ENCODE results near the gene TEX48. TPM values are rescaled to one million over a fixed set of nuclear protein-coding genes. Genes with fewer than 3 reads are reported as not detected.

TEX48 gene
- total and polyA plus RNA-seq, 2 experiments from 2014 or later = not detected

DNA sequence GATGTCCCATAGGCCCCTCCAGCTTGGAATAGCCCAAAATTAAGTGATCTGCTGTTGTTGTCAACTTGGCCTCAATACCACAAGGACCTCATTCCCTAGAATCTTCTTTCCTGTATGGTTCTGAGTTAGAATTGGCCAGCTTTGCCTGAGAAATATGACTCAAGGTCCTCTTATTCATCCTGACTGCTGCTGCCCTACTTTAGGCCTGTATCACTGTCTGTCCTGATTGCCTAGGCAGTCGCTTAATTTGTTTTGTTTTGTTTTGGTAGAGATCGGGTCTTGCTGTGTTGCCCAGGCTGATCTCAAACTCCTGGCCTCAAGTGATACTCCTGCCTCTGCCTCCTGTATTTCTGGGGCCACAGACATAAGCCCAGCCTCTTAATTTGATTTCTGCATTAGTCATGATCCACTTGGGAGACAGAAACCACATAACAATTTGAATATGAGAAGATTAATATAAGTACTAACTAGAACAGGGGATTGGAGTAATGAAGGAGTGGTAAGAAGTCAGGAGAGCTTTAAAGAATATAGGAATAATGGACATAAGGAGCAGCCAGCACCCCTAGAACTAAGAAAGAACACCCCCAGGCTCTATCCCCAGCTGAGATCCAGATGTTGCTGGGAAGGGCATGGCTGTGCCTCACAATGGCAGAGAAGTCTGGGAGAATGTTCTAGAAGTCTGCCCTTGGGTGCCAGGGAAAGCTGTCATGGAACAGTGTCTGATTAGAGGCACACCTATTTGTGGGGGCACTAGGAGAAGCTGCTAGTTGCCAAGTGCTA lies 29.0 kb downstream of the TEX48 start:
- TF ChIP-seq, protein P1, sequence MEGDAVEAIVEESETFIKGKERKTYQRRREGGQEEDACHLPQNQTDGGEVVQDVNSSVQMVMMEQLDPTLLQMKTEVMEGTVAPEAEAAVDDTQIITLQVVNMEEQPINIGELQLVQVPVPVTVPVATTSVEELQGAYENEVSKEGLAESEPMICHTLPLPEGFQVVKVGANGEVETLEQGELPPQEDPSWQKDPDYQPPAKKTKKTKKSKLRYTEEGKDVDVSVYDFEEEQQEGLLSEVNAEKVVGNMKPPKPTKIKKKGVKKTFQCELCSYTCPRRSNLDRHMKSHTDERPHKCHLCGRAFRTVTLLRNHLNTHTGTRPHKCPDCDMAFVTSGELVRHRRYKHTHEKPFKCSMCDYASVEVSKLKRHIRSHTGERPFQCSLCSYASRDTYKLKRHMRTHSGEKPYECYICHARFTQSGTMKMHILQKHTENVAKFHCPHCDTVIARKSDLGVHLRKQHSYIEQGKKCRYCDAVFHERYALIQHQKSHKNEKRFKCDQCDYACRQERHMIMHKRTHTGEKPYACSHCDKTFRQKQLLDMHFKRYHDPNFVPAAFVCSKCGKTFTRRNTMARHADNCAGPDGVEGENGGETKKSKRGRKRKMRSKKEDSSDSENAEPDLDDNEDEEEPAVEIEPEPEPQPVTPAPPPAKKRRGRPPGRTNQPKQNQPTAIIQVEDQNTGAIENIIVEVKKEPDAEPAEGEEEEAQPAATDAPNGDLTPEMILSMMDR (IDR thresholded peaks at IDR 0.05; ENCODE audit: low read depth, low read length) = no peak
- no peaks in the 10 kb centered on the region for H3K4me1 ChIP-seq (ENCODE audit: low read depth)
- no peak overlapping the region for H3K4me3 ChIP-seq
- no peaks in the 10 kb centered on the region for H3K36me3 ChIP-seq
- DNase-seq (ENCODE audit: low read depth in 1 of 2, low spot score in 1 of 2) = no peak
- no peak overlapping the region for H3K27ac ChIP-seq
- H3K27me3 ChIP-seq = no peaks in the 10 kb centered on the region
- no peaks in the 10 kb centered on the region for H3K9me3 ChIP-seq (ENCODE audit: low read depth)

- Histone ChIP-seq H3K27ac (no peak overlapping the region), H3K4me3 (no peak overlapping the region), H3K27me3 (no peaks in the 10 kb centered on the region), H3K4me1 (ENCODE audit: low read depth) (no peaks in the 10 kb centered on the region), H3K9me3 (ENCODE audit: low read depth) (no peaks in the 10 kb centered on the region), H3K36me3 (no peaks in the 10 kb centered on the region)
- DNase-seq (ENCODE audit: low read depth in 1 of 2, low spot score in 1 of 2) = no peak
- TF ChIP-seq, protein P1 (IDR thresholded peaks at IDR 0.05; ENCODE audit: low read depth, low read length) = no peak
Measured at GRCh38 chr9:114643896-114644295, 38.1 kb downstream of the TEX48 start.

- H3K4me3 ChIP-seq = no peak overlapping the region
- no peaks in the 10 kb centered on the region for H3K9me3 ChIP-seq (ENCODE audit: low read depth)
- no peak for DNase-seq (ENCODE audit: low read depth in 1 of 2, low spot score in 1 of 2)
- no peak overlapping the region for H3K27ac ChIP-seq
- H3K27me3 ChIP-seq = no peaks in the 10 kb centered on the region
- H3K4me1 ChIP-seq (ENCODE audit: low read depth) = no peaks in the 10 kb centered on the region
- TF ChIP-seq, protein P1 (IDR thresholded peaks at IDR 0.05; ENCODE audit: low read depth, low read length) = no peak
- no peaks in the 10 kb centered on the region for H3K36me3 ChIP-seq
Measured at GRCh38 chr9:114643001-114643400, 39.0 kb downstream of the TEX48 start.

GRCh38 chr9:114641967-114642366 lies 40.0 kb downstream of the TEX48 start:
- Histone ChIP-seq H3K4me1 (ENCODE audit: low read depth) (no peaks in the 10 kb centered on the region), H3K36me3 (no peaks in the 10 kb centered on the region), H3K9me3 (ENCODE audit: low read depth) (no peaks in the 10 kb centered on the region), H3K27ac (no peak overlapping the region), H3K4me3 (no peak overlapping the region), H3K27me3 (no peaks in the 10 kb centered on the region)
- TF ChIP-seq, protein P1 (IDR thresholded peaks at IDR 0.05; ENCODE audit: low read depth, low read length) = no peak
- DNase-seq (ENCODE audit: low read depth in 1 of 2, low spot score in 1 of 2) = no peak

GRCh38 chr9:114638404-114638803 lies 43.6 kb downstream of the TEX48 start:
- H3K9me3 ChIP-seq (ENCODE audit: low read depth) = no peaks in the 10 kb centered on the region
- DNase-seq (ENCODE audit: low read depth in 1 of 2, low spot score in 1 of 2) = no peak
- H3K27ac ChIP-seq = no peak overlapping the region
- H3K4me1 ChIP-seq (ENCODE audit: low read depth) = no peaks in the 10 kb centered on the region
- H3K4me3 ChIP-seq = no peak overlapping the region
- H3K27me3 ChIP-seq = no peaks in the 10 kb centered on the region
- no peaks in the 10 kb centered on the region for H3K36me3 ChIP-seq
- TF ChIP-seq, protein P1 (IDR thresholded peaks at IDR 0.05; ENCODE audit: low read depth, low read length) = no peak

Data from cardiac muscle cell (in vitro differentiated cells and primary cell).